GM21381 (cell line): Measurements from ENCODE around the gene SLIT3.

ENCODE experiments used
- ATAC-seq: cut with Tn5 transposase; IDR thresholded peaks from one replicate; pipeline ENCODE4 v1.9.1; 2021; ENCODE audit warnings: mild to moderate bottlenecking, moderate library complexity; ENCODE audit not compliant: unreplicated experiment

Gene SLIT3

GRCh38 chr5:168790002-168790635, 510.8 kb downstream of the SLIT3 start:
- ATAC-seq = no peak

GRCh38 chr5:168788786-168789185, 512.2 kb downstream of the SLIT3 start:
- no peak for ATAC-seq

DNA sequence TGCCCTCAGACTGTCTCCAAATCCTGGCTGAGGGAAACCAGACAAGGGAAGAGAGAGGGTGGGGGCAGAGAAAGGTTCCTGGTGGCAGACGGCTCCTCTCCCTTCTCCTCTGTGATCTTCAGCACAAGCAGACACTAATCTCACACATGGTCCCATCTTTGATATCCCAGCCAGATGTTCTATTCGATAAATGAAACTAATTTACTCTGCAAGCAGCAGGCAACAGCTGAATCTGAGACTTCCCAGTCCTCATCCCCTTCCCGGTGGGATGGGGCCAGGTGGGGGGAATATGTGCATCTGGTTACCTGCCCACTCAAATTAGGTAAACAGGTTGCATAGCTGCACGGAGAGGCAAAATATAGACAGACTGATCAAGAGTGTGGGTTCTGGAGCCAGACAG, 512.8 kb downstream of the SLIT3 start:
- no peak for ATAC-seq

GRCh38 chr5:168786147-168786546, 514.8 kb downstream of the SLIT3 start:
- no peak for ATAC-seq

DNA sequence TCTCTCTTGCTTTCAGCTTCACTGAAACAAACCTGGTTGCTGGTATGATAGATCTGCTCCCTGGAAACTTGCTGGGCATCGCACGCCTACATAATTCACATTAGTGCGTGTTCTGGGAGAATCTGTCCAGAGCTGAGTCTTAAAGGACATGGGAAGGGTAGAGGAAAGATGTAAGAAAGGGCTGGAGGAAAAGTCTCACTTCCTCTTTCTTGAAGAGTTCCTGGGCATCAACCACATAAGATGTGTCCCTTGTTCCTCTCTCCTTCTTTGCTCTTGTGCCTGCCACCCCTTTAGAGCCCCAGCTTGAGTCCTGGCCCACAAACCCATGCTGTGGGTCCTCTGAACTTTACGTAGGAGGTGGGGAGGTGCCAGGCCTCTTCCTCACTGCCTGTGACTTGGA, 516.5 kb downstream of the SLIT3 start:
- ATAC-seq = no peak

DNA sequence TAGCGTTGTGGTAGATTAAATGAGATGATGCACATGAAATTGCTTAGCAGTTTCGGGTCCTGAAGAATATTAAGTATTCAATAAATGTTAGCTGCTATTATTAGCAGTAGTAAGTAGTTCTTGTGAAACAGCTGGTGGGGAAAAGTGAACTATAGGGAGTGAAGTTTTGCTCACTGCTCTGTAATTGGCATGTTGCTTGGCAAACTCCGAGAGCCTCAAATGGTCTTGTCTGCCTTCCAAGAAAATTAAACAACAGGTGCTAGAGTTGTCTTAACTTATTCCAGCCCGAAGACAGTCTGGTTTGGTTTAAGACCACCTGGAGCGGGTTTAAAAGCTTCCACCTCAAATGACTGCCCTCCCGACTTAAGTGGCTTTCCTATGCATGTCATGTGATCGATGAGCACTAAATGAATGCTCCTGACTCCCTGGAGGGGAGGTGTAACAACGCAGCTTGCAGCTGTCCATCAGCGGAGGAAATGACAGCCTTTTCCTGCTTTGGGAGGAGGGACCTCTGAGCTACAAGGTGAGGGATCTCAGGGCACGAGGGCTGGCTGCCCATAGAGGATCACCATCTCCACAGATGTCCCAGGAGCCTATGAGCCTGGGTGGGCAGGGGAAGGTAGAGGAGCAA, 518.9 kb downstream of the SLIT3 start:
- ATAC-seq = no peak

DNA sequence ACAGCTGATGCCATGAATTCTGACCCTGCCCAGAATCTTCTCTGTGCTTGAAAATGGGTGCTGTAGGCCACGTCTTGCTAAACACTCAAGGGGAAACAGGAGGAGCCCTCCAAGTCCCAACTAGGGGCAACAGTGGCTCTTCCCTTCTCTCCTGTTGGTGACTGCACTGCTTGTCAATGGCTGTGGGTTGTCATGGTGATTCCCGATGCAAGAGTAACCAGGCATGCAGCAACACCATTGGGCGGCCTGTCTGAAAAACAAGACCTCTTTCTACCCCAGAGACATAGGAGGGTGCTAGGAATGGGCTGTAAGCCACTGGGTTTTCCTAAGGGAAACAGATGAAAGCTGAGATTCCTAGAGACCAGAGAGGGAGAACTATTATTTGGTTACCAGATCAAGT, 520.1 kb downstream of the SLIT3 start:
- ATAC-seq = no peak

GRCh38 chr5:168779333-168779732, 521.6 kb downstream of the SLIT3 start:
- no peak for ATAC-seq

- ATAC-seq = no peak
Measured at GRCh38 chr5:168778536-168778935, 522.4 kb downstream of the SLIT3 start.

GRCh38 chr5:168777651-168778050, 523.3 kb downstream of the SLIT3 start:
- no peak for ATAC-seq

- no peak for ATAC-seq
Measured at GRCh38 chr5:168776070-168776469, 524.9 kb downstream of the SLIT3 start.

DNA sequence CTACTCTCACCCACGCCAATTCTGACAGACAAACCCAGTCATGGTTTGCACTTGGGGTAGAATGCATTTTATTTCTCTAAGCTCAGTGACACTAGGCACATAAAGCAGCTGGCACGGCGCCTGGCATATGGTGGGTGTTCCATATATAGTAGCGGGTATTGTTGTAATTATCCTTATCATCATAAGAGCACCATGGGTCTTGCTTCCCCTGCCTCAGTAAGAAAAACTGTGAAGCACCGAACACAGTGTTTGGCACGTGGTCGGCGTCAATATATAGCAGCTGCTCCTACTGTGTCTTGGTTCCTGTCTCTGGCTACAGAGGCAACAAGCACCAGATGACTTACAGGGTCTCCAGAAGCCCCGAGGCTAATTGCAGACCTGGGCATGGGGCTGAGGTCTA, 527.7 kb downstream of the SLIT3 start:
- ATAC-seq = no peak

GRCh38 chr5:168772316-168772961, 528.5 kb downstream of the SLIT3 start:
- no peak for ATAC-seq

GRCh38 chr5:168771678-168772077, 529.3 kb downstream of the SLIT3 start:
- no peak for ATAC-seq

DNA sequence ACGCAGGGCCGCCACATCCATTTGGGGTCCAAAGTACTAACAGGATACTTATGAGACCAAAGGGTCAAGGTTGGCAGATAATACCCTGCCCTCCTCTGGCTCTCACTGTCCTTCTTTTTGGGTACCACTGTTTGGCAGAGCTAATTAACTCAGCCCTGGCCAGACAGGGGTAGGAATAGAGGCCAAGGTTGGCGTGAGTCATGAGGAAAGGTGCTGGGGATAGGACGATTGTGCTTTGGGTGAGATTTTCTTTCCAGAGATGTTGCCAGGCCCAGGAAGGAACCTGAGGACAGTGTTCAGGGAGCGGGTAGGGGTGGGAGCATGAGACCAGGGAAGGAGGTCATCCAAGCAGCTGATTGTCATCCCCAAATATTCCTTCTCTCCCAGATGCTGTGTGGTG, 529.9 kb downstream of the SLIT3 start:
- no peak for ATAC-seq

GRCh38 chr5:168770036-168770498, 530.9 kb downstream of the SLIT3 start:
- ATAC-seq = no peak

DNA sequence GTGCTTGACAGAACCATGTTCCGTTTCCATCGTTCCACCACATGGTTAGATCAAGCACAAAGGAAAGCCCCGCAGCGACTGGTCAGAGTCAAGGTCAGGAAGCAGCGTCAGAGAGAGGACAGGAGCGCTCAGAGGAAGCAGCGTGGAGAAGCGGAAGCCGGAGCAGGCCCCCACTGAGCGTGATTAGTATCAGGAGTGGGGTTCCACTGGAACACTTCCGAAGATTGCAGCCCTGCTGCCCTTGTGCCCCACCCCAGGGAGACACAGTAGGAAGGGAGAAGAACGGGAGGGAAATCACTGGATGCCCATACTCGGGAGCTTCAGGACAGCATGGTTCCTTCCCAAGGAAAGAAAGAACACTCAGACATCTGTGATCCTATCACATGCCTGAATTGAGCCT, 532.8 kb downstream of the SLIT3 start:
- ATAC-seq = no peak

DNA sequence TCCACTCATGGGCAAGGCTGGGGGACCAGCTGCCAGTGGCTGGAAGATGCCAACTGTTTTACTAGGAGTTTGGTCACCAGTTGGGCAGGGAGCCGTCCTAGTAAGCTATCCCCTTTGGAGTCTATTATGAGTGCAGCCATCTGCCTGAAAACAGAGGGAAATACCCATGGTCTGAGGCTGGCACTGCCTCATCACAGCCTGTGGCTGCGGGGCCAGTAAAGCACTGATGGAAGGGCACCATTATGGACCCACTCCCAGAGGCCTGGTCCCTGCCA, 534.6 kb downstream of the SLIT3 start:
- no peak for ATAC-seq

GRCh38 chr5:168765551-168766425, 535.2 kb downstream of the SLIT3 start:
- ATAC-seq = no peak

- no peak for ATAC-seq
Measured at GRCh38 chr5:168765086-168765550, 535.8 kb downstream of the SLIT3 start.
